ENCODE measurements around the gene GLIS2.

DNA sequence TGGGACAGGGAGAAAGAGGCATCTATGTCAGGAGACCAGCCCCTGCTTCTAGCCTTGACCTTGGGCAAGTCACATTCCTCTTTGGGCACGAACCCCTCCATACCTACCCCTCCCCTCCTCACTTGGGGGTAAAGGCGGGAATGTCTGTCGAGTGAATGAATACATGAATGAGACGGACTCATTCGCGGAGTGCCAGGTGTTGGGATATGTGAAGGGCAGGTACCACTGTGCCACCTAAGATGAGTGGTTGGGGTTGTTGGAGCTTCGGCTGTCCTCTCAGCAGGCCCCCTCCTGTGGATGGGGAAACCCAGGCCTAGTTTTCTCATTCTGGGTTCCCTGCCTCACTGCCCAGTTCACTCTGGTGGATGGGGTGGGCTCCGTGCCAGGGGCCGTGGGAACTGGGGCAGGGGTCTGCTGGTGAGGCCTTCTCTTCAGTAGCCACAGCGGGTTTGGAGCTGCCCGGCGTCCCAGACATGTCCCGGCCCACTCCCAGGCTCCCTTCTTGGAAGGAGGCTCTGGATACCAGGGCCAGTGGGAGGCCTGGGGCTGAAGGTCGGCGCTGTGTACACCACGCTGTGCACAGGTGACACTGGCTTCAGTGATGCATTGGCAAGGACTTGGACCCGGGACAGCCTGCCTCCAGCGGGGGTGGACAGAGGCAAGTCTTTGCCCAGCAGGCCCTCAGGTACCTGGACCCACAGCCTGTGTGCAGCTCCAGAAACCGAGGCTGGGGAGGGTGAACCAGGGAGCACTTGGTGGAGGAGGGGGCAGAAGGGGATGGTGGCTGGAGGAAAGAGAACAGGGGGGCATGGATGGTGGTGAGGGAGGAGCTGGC is 5.6 kb downstream of the GLIS2 start:
- no peak for TF ChIP-seq POLR2A (IDR thresholded peaks at IDR 0.05; ENCODE audit: low read depth, low read length)
- no peak for TF ChIP-seq TAF1 (IDR thresholded peaks at IDR 0.05; ENCODE audit: borderline replicate concordance, low read depth, low read length)
- no peak for TF ChIP-seq POLR2AphosphoS5 (IDR thresholded peaks at IDR 0.05; ENCODE audit: low read depth, low read length)

Data from GM12892 (cell line).